ENCODE data around the gene PTPN18. TPM values are rescaled to one million over a fixed set of nuclear protein-coding genes. Genes with fewer than 3 reads are reported as not detected.

Gene PTPN18
- total and polyA plus RNA-seq, 8 donors, result 37.0 to 177 (median 55.5) TPM

DNA sequence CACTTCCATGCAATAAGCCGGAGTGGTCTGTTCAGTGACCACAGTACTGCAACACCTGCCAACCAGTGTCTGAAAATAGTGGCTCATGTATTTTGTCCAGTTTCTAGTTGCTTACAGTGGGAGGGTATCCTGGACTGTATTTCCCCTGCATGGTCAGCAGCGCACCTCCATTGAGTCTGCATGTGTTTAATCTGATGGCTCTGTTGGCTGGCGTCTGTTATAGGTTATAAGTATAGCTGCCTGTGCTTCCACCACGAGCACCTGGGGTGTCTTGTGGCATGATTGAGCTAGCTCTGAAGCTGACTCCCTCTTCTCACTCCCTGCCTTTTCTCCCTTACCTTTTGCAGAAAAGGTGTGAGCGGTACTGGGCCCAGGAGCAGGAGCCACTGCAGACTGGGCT, 12.9 kb downstream of the PTPN18 start:
- H3K4me3 ChIP-seq, result no peak overlapping the region
- H3K27me3 ChIP-seq, result no peaks in the 10 kb centered on the region
- WGBS, 5 donors, result 90 to 97% (median 93%) methylated on average over 5 of the region's 5 CpGs
- H3K27ac ChIP-seq, result no peak overlapping the region
- DNase-seq, result no peak
- no peaks in the 10 kb centered on the region for H3K9me3 ChIP-seq
- peaks cover 0 to 12% (median 9%) of the 10 kb centered on the region in 4 donors for H3K36me3 ChIP-seq
- TF ChIP-seq POLR2AphosphoS5 (IDR thresholded peaks at IDR 0.05) (no peak), CTCF (IDR thresholded peaks at IDR 0.05) (no peak), EP300 (IDR thresholded peaks at IDR 0.05) (no peak), POLR2A (IDR thresholded peaks at IDR 0.05) (no peak)
- intact Hi-C loops (cut with DNase I; ENCODE audit: low total_unique reads), result no loop called here
- H3K4me1 ChIP-seq, result peaks cover 15 to 36% (median 34%) of the 10 kb centered on the region in 4 donors

DNA sequence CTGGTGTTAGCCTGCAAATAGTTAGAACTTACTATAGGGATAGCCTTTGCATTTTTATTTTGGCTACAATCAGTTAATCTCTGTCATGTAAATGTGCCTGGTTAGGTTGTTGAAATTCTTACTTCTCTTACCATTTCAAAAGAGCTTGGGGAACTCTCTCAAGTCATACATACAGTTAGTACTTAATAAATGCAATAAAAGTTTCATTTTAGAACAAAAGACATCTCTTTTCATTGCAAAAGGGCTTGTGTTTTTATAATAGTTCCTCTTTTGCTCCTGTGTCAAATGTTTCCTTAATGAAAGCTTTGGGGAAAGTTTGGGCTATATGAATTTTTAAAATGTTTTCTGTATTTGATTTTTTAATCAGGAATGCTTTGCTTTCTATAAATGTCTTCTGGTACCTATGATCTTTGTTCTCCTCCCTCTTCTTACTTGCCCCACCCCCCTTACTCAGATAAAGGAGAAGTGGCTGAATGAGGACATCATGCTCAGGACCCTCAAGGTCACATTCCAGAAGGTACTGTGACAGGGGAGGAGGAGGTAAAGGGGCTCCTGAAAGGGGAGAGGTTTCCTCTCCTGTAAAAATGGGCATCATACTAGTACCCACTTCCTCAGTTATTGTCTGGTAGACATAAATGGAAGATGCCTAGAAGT, 13.6 kb downstream of the PTPN18 start:
- Histone ChIP-seq H3K9me3 (no peaks in the 10 kb centered on the region), H3K36me3 (peaks cover 0 to 12% (median 9%) of the 10 kb centered on the region in 4 donors), H3K27ac (no peak overlapping the region), H3K4me3 (no peak overlapping the region), H3K27me3 (no peaks in the 10 kb centered on the region), H3K4me1 (peaks cover 16 to 42% (median 40%) of the 10 kb centered on the region in 4 donors)
- DNase-seq, result no peak
- intact Hi-C loops (cut with DNase I; ENCODE audit: low total_unique reads), result no loop called here
- no peak for TF ChIP-seq CTCF (IDR thresholded peaks at IDR 0.05)
- no peak for TF ChIP-seq EP300 (IDR thresholded peaks at IDR 0.05)
- no peak for TF ChIP-seq POLR2A (IDR thresholded peaks at IDR 0.05)
- no peak for TF ChIP-seq POLR2AphosphoS5 (IDR thresholded peaks at IDR 0.05)

GRCh38 chr2:130369965-130370341, 14.1 kb downstream of the PTPN18 start:
- Histone ChIP-seq H3K9me3 (no peaks in the 10 kb centered on the region), H3K36me3 (peaks cover 0 to 14% (median 10%) of the 10 kb centered on the region in 4 donors), H3K4me1 (peaks cover 16 to 47% (median 45%) of the 10 kb centered on the region in 4 donors), H3K27ac (no peak overlapping the region), H3K4me3 (no peak overlapping the region), H3K27me3 (no peaks in the 10 kb centered on the region)
- WGBS, 5 donors, result 90 to 95% (median 94%) methylated on average over 5 of the region's 5 CpGs
- intact Hi-C loops (cut with DNase I; ENCODE audit: low total_unique reads), result no loop called here
- DNase-seq, result no peak
- no peak for TF ChIP-seq CTCF (IDR thresholded peaks at IDR 0.05)
- TF ChIP-seq POLR2A (IDR thresholded peaks at IDR 0.05), result no peak
- no peak for TF ChIP-seq POLR2AphosphoS5 (IDR thresholded peaks at IDR 0.05)

- Histone ChIP-seq H3K4me3 (peak overlapping the region in 1 of 4 donors; percentile 98), H3K4me1 (peaks cover 16 to 51% (median 48%) of the 10 kb centered on the region in 4 donors), H3K9me3 (no peaks in the 10 kb centered on the region), H3K27ac (peak overlapping the region in 2 of 5 donors; percentile 92), H3K36me3 (peaks cover 0 to 20% (median 14%) of the 10 kb centered on the region in 4 donors), H3K27me3 (no peaks in the 10 kb centered on the region)
- WGBS, 5 donors, result 78 to 90% (median 87%) methylated on average over 9 of the region's 9 CpGs
- TF ChIP-seq POLR2AphosphoS5 (IDR thresholded peaks at IDR 0.05) (no peak), POLR2A (IDR thresholded peaks at IDR 0.05) (no peak), EP300 (IDR thresholded peaks at IDR 0.05) (no peak), CTCF (IDR thresholded peaks at IDR 0.05) (no peak)
- intact Hi-C loops (cut with DNase I; ENCODE audit: low total_unique reads), result no loop called here
- no peak for DNase-seq
These were observed 14.6 kb downstream of the PTPN18 start for GRCh38 chr2:130370490-130370889.

Data from stomach (tissue), 9 donors.